ENCODE measurements around the gene DIRAS2.

GRCh38 chr9:90600029-90600428, 42.6 kb downstream of the DIRAS2 start:
- TF ChIP-seq CTCF (IDR thresholded peaks at IDR 0.05) = no peak
- TF ChIP-seq POLR2A (IDR thresholded peaks at IDR 0.05) = no peak
